Mesothelial cell of epicardium (in vitro differentiated cells): ENCODE measurements around the gene PARM1. TPM values are rescaled to one million over a fixed set of nuclear protein-coding genes. Genes with fewer than 3 reads are reported as not detected.

Experiments used
- DNase-seq, 2 experiments: peaks; one replicate each; pipeline ENCODE4 v3.0.0; 2021; ENCODE audit warnings: low spot score in 2 of 2; ENCODE audit not compliant: unreplicated experiment in 2 of 2
- H3K27ac Mint-ChIP-seq: 2 replicates; pipeline ENCODE4 v1.8.0; 2021; ENCODE audit warnings: mixed read lengths
- H3K27me3 Mint-ChIP-seq: 2 replicates; pipeline ENCODE4 v1.8.0; 2021; ENCODE audit warnings: low read depth, mixed read lengths
- H3K36me3 Mint-ChIP-seq: 2 replicates; pipeline ENCODE4 v1.8.0; 2021; ENCODE audit warnings: mixed read lengths
- H3K4me1 Mint-ChIP-seq: 2 replicates; pipeline ENCODE4 v1.8.0; 2021; ENCODE audit warnings: mixed read lengths
- H3K4me3 Mint-ChIP-seq: 2 replicates; pipeline ENCODE4 v1.8.0; 2021; ENCODE audit warnings: mild to moderate bottlenecking, moderate library complexity, mixed read lengths
- H3K9me3 Mint-ChIP-seq: 2 replicates; pipeline ENCODE4 v1.8.0; 2021; ENCODE audit warnings: mixed read lengths
- CTCF ChIP-seq: fragments of 200-600 bp; sonication (generic); IDR thresholded peaks from one replicate; pipeline ENCODE4 v1.5.0; 2021; ENCODE audit warnings: antibody characterized with exemption; ENCODE audit not compliant: unreplicated experiment
- total RNA-seq: library from RNA; stranded (reverse); gene quantifications from 3 replicates; pipeline ENCODE4 v1.2.1, GENCODE V29; 2021

The PARM1 gene
- total RNA-seq, 1 donor from 2014 or later: 12.6 TPM

GRCh38 chr4:75031775-75032174, 98.9 kb downstream of the PARM1 start:
- no peak for DNase-seq
- peaks cover 7% of the 10 kb centered on the region for H3K27me3 Mint-ChIP-seq
- peaks cover 3% of the 10 kb centered on the region for H3K9me3 Mint-ChIP-seq
- no peak overlapping the region for H3K4me3 Mint-ChIP-seq
- H3K36me3 Mint-ChIP-seq: peaks cover 2% of the 10 kb centered on the region
- no peak overlapping the region for H3K27ac Mint-ChIP-seq
- no peaks in the 10 kb centered on the region for H3K4me1 Mint-ChIP-seq
- no peak for TF ChIP-seq CTCF

- Mint-ChIP-seq H3K27me3 (peaks cover 5% of the 10 kb centered on the region), H3K9me3 (peaks cover 3% of the 10 kb centered on the region), H3K27ac (no peak overlapping the region), H3K36me3 (no peaks in the 10 kb centered on the region), H3K4me3 (no peak overlapping the region), H3K4me1 (no peaks in the 10 kb centered on the region)
- no peak for TF ChIP-seq CTCF
- no peak for DNase-seq
These were observed 101.6 kb downstream of the PARM1 start for GRCh38 chr4:75034523-75034922.

- H3K9me3 Mint-ChIP-seq: peaks cover 3% of the 10 kb centered on the region
- H3K27ac Mint-ChIP-seq: no peak overlapping the region
- no peaks in the 10 kb centered on the region for H3K4me1 Mint-ChIP-seq
- no peak for DNase-seq
- H3K4me3 Mint-ChIP-seq: no peak overlapping the region
- H3K36me3 Mint-ChIP-seq: no peaks in the 10 kb centered on the region
- peaks cover 5% of the 10 kb centered on the region for H3K27me3 Mint-ChIP-seq
- no peak for TF ChIP-seq CTCF
These were observed 102.4 kb downstream of the PARM1 start for GRCh38 chr4:75035321-75035720.

GRCh38 chr4:75036046-75036830, 103.3 kb downstream of the PARM1 start:
- peaks cover 5% of the 10 kb centered on the region for H3K27me3 Mint-ChIP-seq
- H3K27ac Mint-ChIP-seq: no peak overlapping the region
- no peaks in the 10 kb centered on the region for H3K36me3 Mint-ChIP-seq
- no peak for TF ChIP-seq CTCF
- no peak overlapping the region for H3K4me3 Mint-ChIP-seq
- no peaks in the 10 kb centered on the region for H3K4me1 Mint-ChIP-seq
- H3K9me3 Mint-ChIP-seq: peaks cover 3% of the 10 kb centered on the region
- no peak for DNase-seq

- Mint-ChIP-seq H3K9me3 (peaks cover 3% of the 10 kb centered on the region), H3K27me3 (peaks cover 5% of the 10 kb centered on the region), H3K27ac (no peak overlapping the region), H3K36me3 (no peaks in the 10 kb centered on the region), H3K4me3 (no peak overlapping the region), H3K4me1 (no peaks in the 10 kb centered on the region)
- TF ChIP-seq CTCF: no peak
- DNase-seq: no peak
These were observed 104.3 kb downstream of the PARM1 start for GRCh38 chr4:75037252-75037651.
